Effector memory CD4-positive, alpha-beta T cell (primary cell): ENCODE results near the gene C5.
"Not testable (repeated sequence)": the region's sequence is repeated elsewhere in the genome, so short reads cannot be mapped to it uniquely, and the experiment has no call there.

Experiments used
- DNase-seq, 3 donors: peaks; one replicate each; pipeline ENCODE4 v3.0.0-alpha.2; 2020
- H3K27ac ChIP-seq: 2 replicates; pipeline ENCODE4 v1.7.0; 2013; ENCODE audit warnings: mild to moderate bottlenecking, low read length, moderate library complexity; ENCODE audit not compliant: insufficient read depth, poor library complexity, severe bottlenecking
- H3K27me3 ChIP-seq: replicated peaks from 2 replicates; pipeline ENCODE4 v1.7.0; 2013; ENCODE audit warnings: mild to moderate bottlenecking, low read length; ENCODE audit not compliant: insufficient read depth, control insufficient read depth, poor library complexity, severe bottlenecking
- H3K36me3 ChIP-seq: 2 replicates; pipeline ENCODE4 v1.7.0; 2013; ENCODE audit warnings: mild to moderate bottlenecking, low read length, moderate library complexity; ENCODE audit not compliant: control insufficient read depth, insufficient read depth
- H3K4me1 ChIP-seq: 2 replicates; pipeline ENCODE4 v1.7.0; 2013; ENCODE audit warnings: low read length, mild to moderate bottlenecking; ENCODE audit not compliant: control insufficient read depth, insufficient read depth, poor library complexity, severe bottlenecking
- H3K4me3 ChIP-seq: 2 replicates; pipeline ENCODE4 v1.7.0; 2013; ENCODE audit warnings: low read length, low read depth, mild to moderate bottlenecking; ENCODE audit not compliant: insufficient read depth, poor library complexity, severe bottlenecking
- H3K9me3 ChIP-seq: 2 replicates; pipeline ENCODE4 v1.7.0; 2013; ENCODE audit warnings: mild to moderate bottlenecking, low read length, moderate library complexity; ENCODE audit not compliant: control insufficient read depth

C5 gene

DNA sequence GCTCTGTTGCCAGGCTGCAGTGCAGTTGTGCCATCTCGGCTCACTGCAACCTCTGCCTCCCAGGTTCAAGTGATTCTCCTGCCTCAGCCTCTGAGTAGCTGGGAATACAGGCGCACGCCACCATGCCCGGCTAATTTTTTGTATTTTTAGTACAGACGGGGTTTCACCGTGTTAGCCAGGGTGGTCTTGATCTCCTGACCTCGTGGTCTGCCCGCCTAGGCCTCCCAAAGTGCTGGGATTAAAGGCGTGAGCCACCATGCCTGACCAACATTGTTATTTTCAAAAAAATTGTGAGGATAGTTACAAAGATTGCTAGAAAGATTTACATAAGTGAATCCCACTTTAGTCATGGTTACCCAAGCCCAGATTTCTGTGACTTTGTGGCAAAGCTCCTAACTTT lies 78.6 kb downstream of the C5 start:
- not testable (repeated sequence) for H3K27ac ChIP-seq, H3K4me3 ChIP-seq, DNase-seq, H3K27me3 ChIP-seq, H3K4me1 ChIP-seq, H3K36me3 ChIP-seq, H3K9me3 ChIP-seq

DNA sequence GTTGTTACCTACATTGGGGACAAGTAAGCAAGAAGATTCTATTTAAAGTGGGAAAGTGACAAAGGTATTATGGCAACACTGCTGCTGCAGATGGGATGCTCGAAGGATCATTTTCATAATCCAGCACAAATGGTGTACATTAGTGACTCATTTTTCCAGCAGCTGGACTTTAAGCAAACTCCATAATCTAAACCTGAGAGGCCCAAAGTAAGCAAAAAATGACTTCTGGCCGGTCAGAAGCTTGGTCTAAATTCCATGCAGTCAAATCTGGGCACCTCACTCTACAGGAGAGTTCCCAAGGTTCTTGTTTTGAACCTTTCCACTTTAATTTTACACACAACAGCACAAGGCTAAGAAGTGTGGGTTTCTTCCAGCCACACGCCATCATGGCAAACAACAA lies 79.8 kb downstream of the C5 start:
- Histone ChIP-seq H3K27me3 (no peaks in the 10 kb centered on the region), H3K4me1 (peaks cover 2% of the 10 kb centered on the region), H3K27ac (no peak overlapping the region), H3K36me3 (no peaks in the 10 kb centered on the region), H3K4me3 (no peak overlapping the region), H3K9me3 (no peaks in the 10 kb centered on the region)
- no peak for DNase-seq

DNA sequence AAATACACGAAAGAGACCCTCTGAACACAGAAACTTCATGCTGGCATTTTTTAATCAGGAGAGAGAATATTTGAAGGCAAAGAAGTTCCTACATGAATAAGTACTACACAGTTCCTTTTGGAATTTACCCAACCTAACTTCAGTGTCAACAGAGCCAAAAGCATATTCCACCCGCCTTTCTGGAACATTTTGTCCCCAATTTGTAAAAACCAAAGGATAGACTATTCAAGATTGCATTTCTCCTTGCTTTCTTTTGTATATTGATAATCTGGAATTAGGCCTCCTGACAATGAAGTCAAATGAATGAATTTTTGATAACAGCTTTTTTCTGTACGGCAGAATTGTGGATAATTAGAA lies 84.1 kb downstream of the C5 start:
- no peak overlapping the region for H3K27ac ChIP-seq

DNA sequence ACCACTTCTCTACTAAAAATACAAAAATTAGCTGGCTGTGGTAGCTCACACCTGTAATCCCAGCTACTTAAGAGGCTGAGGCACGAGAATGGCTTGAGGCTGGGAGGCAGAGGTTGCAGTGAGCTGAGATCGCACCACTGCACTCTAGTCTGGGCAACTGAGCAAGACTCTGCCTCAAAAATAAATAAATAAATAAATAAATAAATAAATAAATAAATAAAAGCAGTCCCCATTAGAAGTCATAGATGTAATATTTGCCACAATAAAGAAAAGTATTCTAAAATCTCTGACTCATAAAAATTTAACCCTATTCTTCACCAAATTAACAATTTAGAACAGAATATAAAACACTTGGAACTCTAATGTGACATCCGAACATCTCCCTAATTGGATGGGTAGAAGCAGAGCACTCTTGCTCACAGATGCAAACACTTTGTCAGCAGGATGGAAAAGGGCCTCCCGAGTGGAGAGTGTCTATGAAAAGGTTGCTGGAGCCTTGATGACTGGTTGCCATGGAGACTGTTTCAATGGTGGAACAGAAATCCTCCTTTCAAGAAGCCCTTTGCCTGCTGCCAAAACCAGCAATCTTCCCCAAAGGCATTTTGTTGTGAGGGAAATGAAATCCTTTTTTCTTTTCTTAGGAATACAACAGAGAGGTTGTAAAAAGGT lies 84.6 kb downstream of the C5 start:
- no peak for DNase-seq
- Histone ChIP-seq H3K27me3 (no peaks in the 10 kb centered on the region), H3K27ac (no peak overlapping the region), H3K36me3 (no peaks in the 10 kb centered on the region), H3K4me1 (no peaks in the 10 kb centered on the region), H3K4me3 (no peak overlapping the region), H3K9me3 (no peaks in the 10 kb centered on the region)

More for the DNA sequence above, 84.1 kb downstream of the C5 start:
- Histone ChIP-seq H3K36me3 (no peaks in the 10 kb centered on the region), H3K9me3 (no peaks in the 10 kb centered on the region), H3K27me3 (no peaks in the 10 kb centered on the region), H3K4me1 (no peaks in the 10 kb centered on the region), H3K4me3 (no peak overlapping the region)
- DNase-seq, result no peak

DNA sequence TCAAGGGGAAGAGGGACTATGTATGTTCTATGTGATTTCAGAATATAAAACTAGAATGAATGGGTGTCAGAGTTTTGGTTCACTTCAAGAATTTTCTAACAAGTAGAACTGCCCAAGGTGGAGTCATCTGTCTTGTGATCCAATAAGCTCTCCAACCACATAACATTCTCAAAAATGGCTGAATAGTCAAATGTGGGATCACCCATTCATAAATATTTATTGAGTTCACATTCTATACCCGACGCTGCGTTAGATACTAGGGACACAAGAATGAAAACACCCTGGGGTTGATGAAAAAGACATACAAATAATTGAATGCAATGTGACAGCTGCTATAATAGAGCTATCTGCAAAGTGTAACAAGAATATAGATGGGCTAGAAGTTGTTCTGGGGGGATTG lies 88.1 kb downstream of the C5 start:
- no peaks in the 10 kb centered on the region for H3K9me3 ChIP-seq
- H3K4me1 ChIP-seq, result no peaks in the 10 kb centered on the region
- no peaks in the 10 kb centered on the region for H3K36me3 ChIP-seq
- no peak overlapping the region for H3K4me3 ChIP-seq
- H3K27me3 ChIP-seq, result no peaks in the 10 kb centered on the region
- H3K27ac ChIP-seq, result no peak overlapping the region
- no peak for DNase-seq

DNA sequence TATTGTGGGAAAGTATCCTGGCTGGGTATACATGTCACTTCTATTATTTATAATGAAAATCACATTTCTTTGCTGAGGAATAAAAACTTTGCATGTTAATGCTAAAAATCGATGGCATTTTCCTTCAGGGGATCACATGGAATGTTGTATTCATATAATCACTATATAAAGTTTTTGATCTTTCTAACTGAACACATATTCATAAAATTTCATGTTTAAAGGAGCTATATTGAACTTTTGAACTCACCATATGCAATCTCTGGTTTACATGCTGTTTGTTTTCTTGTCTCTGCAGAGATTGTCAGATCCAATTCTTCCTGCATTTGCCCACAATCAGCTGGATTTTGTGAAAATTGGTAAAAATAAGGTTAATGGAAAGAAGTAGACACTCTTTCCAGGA lies 90.1 kb downstream of the C5 start:
- Histone ChIP-seq H3K9me3 (no peaks in the 10 kb centered on the region), H3K4me1 (no peaks in the 10 kb centered on the region), H3K4me3 (no peak overlapping the region), H3K27me3 (no peaks in the 10 kb centered on the region), H3K27ac (no peak overlapping the region), H3K36me3 (no peaks in the 10 kb centered on the region)
- DNase-seq, result no peak

DNA sequence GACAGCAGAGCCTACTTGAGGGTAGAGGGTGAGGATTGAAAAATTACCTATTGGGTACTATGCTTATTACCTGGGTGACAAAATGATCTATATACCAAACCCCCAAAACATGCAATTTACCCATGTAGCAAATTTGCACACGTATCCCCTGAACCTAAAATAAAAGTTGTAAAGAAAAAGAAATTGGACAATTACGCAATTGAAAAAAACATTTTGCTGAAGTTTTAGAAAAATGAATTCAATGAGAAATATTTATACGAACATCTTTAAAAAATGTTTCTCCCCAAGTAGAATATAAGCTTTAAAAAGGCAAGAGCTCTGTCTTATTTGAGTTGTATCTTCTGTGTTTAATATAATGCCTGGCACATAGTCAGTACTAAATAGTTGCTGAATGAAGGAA lies 93.2 kb downstream of the C5 start:
- Histone ChIP-seq H3K27me3 (no peaks in the 10 kb centered on the region), H3K9me3 (no peaks in the 10 kb centered on the region), H3K4me3 (no peak overlapping the region), H3K4me1 (no peaks in the 10 kb centered on the region), H3K36me3 (no peaks in the 10 kb centered on the region), H3K27ac (no peak overlapping the region)
- no peak for DNase-seq

DNA sequence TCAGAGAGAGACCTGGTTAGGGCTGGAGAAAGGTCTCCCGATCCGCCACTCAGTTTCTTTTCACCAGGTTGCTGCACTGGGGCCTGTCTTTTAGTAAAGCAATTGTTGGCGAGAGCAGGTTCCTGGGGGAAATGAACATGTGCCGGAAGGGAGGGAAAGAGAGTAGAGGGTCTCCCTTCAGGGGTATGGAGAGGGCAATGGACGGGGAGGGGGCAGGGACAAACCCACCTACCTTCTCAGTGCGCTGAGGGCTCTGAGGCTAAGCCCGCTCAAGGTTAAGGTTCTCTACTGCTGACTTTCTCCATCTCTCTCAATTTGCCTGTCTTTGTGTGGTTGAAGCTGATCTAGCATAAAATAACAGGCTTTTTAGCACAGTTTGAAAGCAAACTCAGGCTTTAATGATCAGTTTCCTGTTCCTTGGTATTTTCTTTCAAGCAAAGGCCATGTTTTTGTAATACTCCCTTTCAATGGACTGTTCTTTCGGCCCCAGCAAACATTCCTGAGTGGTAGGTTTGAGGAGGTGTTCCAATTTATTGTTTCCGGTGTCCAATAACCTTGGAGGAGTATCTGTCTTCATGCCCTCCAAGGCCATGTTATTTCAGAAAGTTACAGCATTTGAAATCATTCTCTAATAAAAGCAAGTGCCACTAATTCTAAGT lies 98.0 kb downstream of the C5 start:
- Histone ChIP-seq H3K9me3 (no peaks in the 10 kb centered on the region), H3K36me3 (no peaks in the 10 kb centered on the region), H3K4me1 (no peaks in the 10 kb centered on the region), H3K4me3 (no peak overlapping the region), H3K27ac (no peak overlapping the region), H3K27me3 (no peaks in the 10 kb centered on the region)
- no peak for DNase-seq

DNA sequence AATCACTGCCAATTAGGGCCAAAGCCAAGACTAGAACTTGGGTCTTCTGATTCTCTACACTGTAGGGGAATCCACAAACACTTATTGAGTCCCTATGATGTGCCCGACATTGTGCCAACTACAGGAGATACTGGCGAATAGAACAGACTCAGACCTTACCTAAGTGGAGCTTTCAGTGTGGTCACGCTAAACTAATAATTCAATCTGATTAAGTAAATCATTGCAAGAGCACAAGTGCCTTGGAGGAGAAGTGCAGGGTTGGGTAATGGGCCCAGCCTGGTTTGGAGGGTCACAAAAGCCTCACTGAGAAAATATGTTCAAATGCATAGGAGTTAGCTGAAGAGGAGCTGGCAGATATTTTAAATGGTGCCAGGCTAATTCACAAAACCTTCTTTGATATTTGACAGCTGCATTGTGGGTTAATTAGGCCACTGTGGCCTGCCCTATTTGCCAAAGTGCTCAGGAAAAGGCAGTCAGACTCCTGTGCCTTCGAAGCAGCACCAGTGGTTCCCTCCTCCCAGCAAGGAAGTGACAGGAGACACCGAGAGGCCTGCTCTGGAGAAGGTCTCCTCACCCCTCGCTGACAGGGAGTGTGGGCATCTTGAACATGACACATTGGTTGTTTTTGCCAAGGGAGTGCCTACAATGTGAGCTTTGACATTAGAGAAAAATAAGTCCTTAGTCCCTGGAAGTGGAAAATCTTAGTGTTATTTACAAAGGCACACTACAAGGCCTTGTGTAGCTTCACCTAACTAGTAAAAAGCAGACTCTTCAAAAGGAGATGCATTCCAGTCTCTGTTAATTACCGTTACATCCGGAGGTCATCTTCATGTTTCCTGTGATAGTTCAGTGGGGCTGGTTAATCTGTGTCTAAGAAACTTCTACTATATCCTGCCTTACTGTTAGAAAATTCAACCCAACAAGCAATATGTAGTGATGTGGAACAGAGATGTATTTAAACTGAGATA lies 99.4 kb downstream of the C5 start:
- DNase-seq, result no peak
- Histone ChIP-seq H3K4me3 (no peak overlapping the region), H3K27me3 (no peaks in the 10 kb centered on the region), H3K27ac (no peak overlapping the region), H3K9me3 (no peaks in the 10 kb centered on the region), H3K36me3 (no peaks in the 10 kb centered on the region), H3K4me1 (no peaks in the 10 kb centered on the region)

DNA sequence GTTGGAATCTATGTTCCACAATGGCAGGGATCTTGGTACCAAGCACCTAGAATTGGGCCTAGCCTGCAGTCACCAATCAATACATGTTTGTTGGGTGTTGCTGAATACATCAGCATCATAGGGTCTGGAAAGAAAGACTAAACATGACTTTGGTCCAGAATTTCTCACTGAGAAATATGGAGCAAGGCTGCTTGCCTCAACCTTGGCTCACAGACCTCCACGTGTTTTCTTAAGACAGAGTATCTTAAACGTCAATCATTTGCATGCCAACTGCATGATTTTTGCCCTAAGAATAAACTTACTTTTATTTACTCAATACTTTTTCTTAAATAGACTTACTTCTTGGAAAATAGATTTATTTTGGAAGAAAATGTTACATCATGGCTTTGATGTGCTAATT lies 100.8 kb downstream of the C5 start:
- Histone ChIP-seq H3K27me3 (no peaks in the 10 kb centered on the region), H3K4me1 (no peaks in the 10 kb centered on the region), H3K27ac (no peak overlapping the region), H3K36me3 (no peaks in the 10 kb centered on the region), H3K9me3 (no peaks in the 10 kb centered on the region), H3K4me3 (no peak overlapping the region)
- no peak for DNase-seq
